ENCODE results near the gene TAS1R3.

The TAS1R3 gene

GRCh38 chr1:1324084-1324523 lies 7.0 kb upstream of the TAS1R3 start:
- DNase-seq (ENCODE audit: low read depth in 2 of 2): no peak

- peak; percentile 94 for DNase-seq (ENCODE audit: low read depth in 2 of 2)
Measured at GRCh38 chr1:1324524-1325287, 6.4 kb upstream of the TAS1R3 start, which contains the start of the genes CPTP and INTS11. Gene CPTP, plus strand, starts transcription at chr1:1324802. Its CDS starts 2,109 bp downstream, at chr1:1326911. Gene INTS11, minus strand, starts transcription at chr1:1324660. Its CDS starts 52 bp downstream, at chr1:1324608.

GRCh38 chr1:1325288-1326074 lies 5.6 kb upstream of the TAS1R3 start:
- no peak for DNase-seq (ENCODE audit: low read depth in 2 of 2)

- DNase-seq (ENCODE audit: low read depth in 2 of 2): no peak
Measured at GRCh38 chr1:1326075-1326605, 4.9 kb upstream of the TAS1R3 start.

GRCh38 chr1:1327291-1327690 lies 3.8 kb upstream of the TAS1R3 start:
- DNase-seq (ENCODE audit: low read depth in 2 of 2): no peak

GRCh38 chr1:1328254-1328653 lies 2.8 kb upstream of the TAS1R3 start:
- no peak for DNase-seq (ENCODE audit: low read depth in 2 of 2)

- no peak for DNase-seq (ENCODE audit: low read depth in 2 of 2)
Measured at GRCh38 chr1:1329304-1330210, 1.5 kb upstream of the TAS1R3 start.

GRCh38 chr1:1330366-1331067 lies 563 bp upstream of the TAS1R3 start:
- no peak for DNase-seq (ENCODE audit: low read depth in 2 of 2)

- no peak for DNase-seq (ENCODE audit: low read depth in 2 of 2)
Measured at GRCh38 chr1:1332031-1332755, 1.1 kb downstream of the TAS1R3 start.

GRCh38 chr1:1332774-1333480 lies 1.8 kb downstream of the TAS1R3 start:
- no peak for DNase-seq (ENCODE audit: low read depth in 2 of 2)

- no peak for DNase-seq (ENCODE audit: low read depth in 2 of 2)
Measured at GRCh38 chr1:1333551-1334241, 2.6 kb downstream of the TAS1R3 start.

- DNase-seq (ENCODE audit: low read depth in 2 of 2): no peak
Measured at GRCh38 chr1:1334835-1335234, 3.8 kb downstream of the TAS1R3 start.

- no peak for DNase-seq (ENCODE audit: low read depth in 2 of 2)
Measured at GRCh38 chr1:1335283-1335682, 4.2 kb downstream of the TAS1R3 start.

GRCh38 chr1:1335792-1336248 lies 4.7 kb downstream of the TAS1R3 start:
- DNase-seq (ENCODE audit: low read depth in 2 of 2): no peak

- DNase-seq (ENCODE audit: low read depth in 2 of 2): no peak
Measured at GRCh38 chr1:1336446-1336845, 5.4 kb downstream of the TAS1R3 start.

GRCh38 chr1:1336931-1337792 lies 6.1 kb downstream of the TAS1R3 start:
- no peak for DNase-seq (ENCODE audit: low read depth in 2 of 2)

- peak in 1 of 2 experiments; percentile 38 for DNase-seq (ENCODE audit: low read depth in 2 of 2)
Measured at GRCh38 chr1:1337793-1338147, 6.7 kb downstream of the TAS1R3 start.

GRCh38 chr1:1338278-1338677 lies 7.2 kb downstream of the TAS1R3 start:
- no peak for DNase-seq (ENCODE audit: low read depth in 2 of 2)

Data from stimulated activated CD4-positive, alpha-beta T cell treated with anti-CD3 and anti-CD28 coated beads, Interleukin-12 subunit alpha, Interleukin-12 subunit beta, amount 100 ng/mL, for 24 hours (primary cell).